H9 (cell line): ENCODE data around the gene SRP9. TPM values are rescaled to one million over a fixed set of nuclear protein-coding genes. Genes with fewer than 3 reads are reported as not detected.

Experiments
- DNase-seq: peaks from one replicate; pipeline ENCODE4 v3.0.0-alpha.2; 2017
- H2AFZ ChIP-seq: one replicate; pipeline ENCODE4 v1.6.1; 2013; ENCODE audit warnings: mild to moderate bottlenecking, low read length, control low read depth, moderate library complexity
- H2AK5ac ChIP-seq: 2 replicates; pipeline ENCODE4 v1.6.1; 2013; ENCODE audit warnings: low read length, control low read depth, mixed read lengths; ENCODE audit not compliant: insufficient read length
- H2BK120ac ChIP-seq: one replicate; pipeline ENCODE4 v1.6.1; 2013; ENCODE audit warnings: low read depth, mild to moderate bottlenecking, low read length, control low read depth, inconsistent platforms; ENCODE audit not compliant: poor library complexity, severe bottlenecking
- H2BK12ac ChIP-seq: 2 replicates; pipeline ENCODE4 v1.6.1; 2013; ENCODE audit warnings: low read length, control low read depth, mixed read lengths, low read depth; ENCODE audit not compliant: insufficient read length
- H2BK15ac ChIP-seq: 2 replicates; pipeline ENCODE4 v1.6.1; 2013; ENCODE audit warnings: low read depth, low read length, control low read depth
- H2BK20ac ChIP-seq: one replicate; pipeline ENCODE4 v1.6.1; 2013; ENCODE audit warnings: low read depth, mild to moderate bottlenecking, low read length, control low read depth, inconsistent platforms; ENCODE audit not compliant: poor library complexity, severe bottlenecking
- H2BK5ac ChIP-seq: 2 replicates; pipeline ENCODE4 v1.6.1; 2013; ENCODE audit warnings: low read length, control low read depth, mixed read lengths; ENCODE audit not compliant: insufficient read length
- H3K14ac ChIP-seq: 2 replicates; pipeline ENCODE4 v1.6.1; 2013; ENCODE audit warnings: low read length, control low read depth; ENCODE audit not compliant: insufficient read depth
- H3K18ac ChIP-seq: 2 replicates; pipeline ENCODE4 v1.6.1; 2013; ENCODE audit warnings: low read depth, mild to moderate bottlenecking, mixed read lengths, low read length, control low read depth; ENCODE audit not compliant: insufficient read length
- H3K23ac ChIP-seq: 2 replicates; pipeline ENCODE4 v1.6.1; 2013; ENCODE audit warnings: low read length, control low read depth, mixed read lengths, low read depth; ENCODE audit not compliant: insufficient read length
- H3K23me2 ChIP-seq: 2 replicates; pipeline ENCODE4 v1.6.1; 2013; ENCODE audit warnings: low read depth, mild to moderate bottlenecking, mixed read lengths, low read length, control low read depth; ENCODE audit not compliant: insufficient read length, poor library complexity, severe bottlenecking
- H3K27ac ChIP-seq: 2 replicates; pipeline ENCODE4 v1.5.1; 2013; ENCODE audit warnings: low read length, control low read depth, mixed read lengths, low read depth; ENCODE audit not compliant: insufficient read length
- H3K27me3 ChIP-seq: 2 replicates; pipeline ENCODE4 v1.6.1; 2013; ENCODE audit warnings: low read length, control low read depth, inconsistent platforms; ENCODE audit not compliant: insufficient read depth
- H3K4ac ChIP-seq: 2 replicates; pipeline ENCODE4 v1.6.1; 2013; ENCODE audit warnings: low read depth, mild to moderate bottlenecking, control low read depth, inconsistent platforms, low read length, moderate library complexity
- H3K4me1 ChIP-seq: 2 replicates; pipeline ENCODE4 v1.6.1; 2013; ENCODE audit warnings: low read length, control low read depth, inconsistent platforms; ENCODE audit not compliant: insufficient read depth
- H3K4me2 ChIP-seq: 2 replicates; pipeline ENCODE4 v1.6.1; 2013; ENCODE audit warnings: low read length, control low read depth, mixed read lengths; ENCODE audit not compliant: insufficient read length, insufficient read depth
- H3K56ac ChIP-seq: 2 replicates; pipeline ENCODE4 v1.6.1; 2013; ENCODE audit warnings: low read depth, mild to moderate bottlenecking, mixed read lengths, low read length, control low read depth; ENCODE audit not compliant: insufficient read length
- H3K79me1 ChIP-seq: 2 replicates; pipeline ENCODE4 v1.6.1; 2013; ENCODE audit warnings: low read depth, mild to moderate bottlenecking, moderate library complexity, low read length, control low read depth, inconsistent platforms; ENCODE audit not compliant: insufficient read depth, poor library complexity, severe bottlenecking
- H3K79me2 ChIP-seq: 2 replicates; pipeline ENCODE4 v1.6.1; 2013; ENCODE audit warnings: low read length, control low read depth, inconsistent platforms; ENCODE audit not compliant: insufficient read depth
- H3K9ac ChIP-seq: 2 replicates; pipeline ENCODE4 v1.6.1; 2013; ENCODE audit warnings: low read length, control low read depth, mixed read lengths; ENCODE audit not compliant: insufficient read length; ENCODE audit errors: extremely low read depth
- H3K9me3 ChIP-seq: one replicate; pipeline ENCODE4 v1.6.1; 2013; ENCODE audit warnings: low read depth, low read length, inconsistent platforms; ENCODE audit not compliant: control insufficient read depth
- H3T11ph ChIP-seq: one replicate; pipeline ENCODE4 v1.6.1; 2013; ENCODE audit warnings: mild to moderate bottlenecking, low read length, control low read depth, inconsistent platforms
- H4K20me1 ChIP-seq: one replicate; pipeline ENCODE4 v1.6.1; 2013; ENCODE audit not compliant: control insufficient read depth, insufficient read length, insufficient read depth
- H4K5ac ChIP-seq: 2 replicates; pipeline ENCODE4 v1.6.1; 2013; ENCODE audit warnings: low read depth, mild to moderate bottlenecking, mixed read lengths, low read length, control low read depth; ENCODE audit not compliant: insufficient read length
- H4K8ac ChIP-seq: replicated peaks from 2 replicates; pipeline ENCODE4 v1.6.1; 2013; ENCODE audit warnings: low read length, control low read depth, mixed read lengths, low read depth; ENCODE audit not compliant: insufficient read length
- H4K91ac ChIP-seq: 2 replicates; pipeline ENCODE4 v1.6.1; 2013; ENCODE audit warnings: low read depth, mild to moderate bottlenecking, moderate library complexity, mixed read lengths, low read length, control low read depth; ENCODE audit not compliant: insufficient read length
- H3K27ac Mint-ChIP-seq, 3 experiments: 2 replicates in 2 of 3; 3 replicates in 1 of 3; pipeline ENCODE4 v1.8.0; 2020 to 2021; ENCODE audit warnings: mixed read lengths in 3 of 3, mild to moderate bottlenecking in 1 of 3, moderate library complexity in 1 of 3
- H3K27me3 Mint-ChIP-seq: 2 replicates; pipeline ENCODE4 v1.8.0; 2021; ENCODE audit warnings: low read depth, mild to moderate bottlenecking, moderate library complexity, mixed read lengths
- H3K36me3 Mint-ChIP-seq, 3 experiments: 2 replicates in 2 of 3; 3 replicates in 1 of 3; pipeline ENCODE4 v1.8.0; 2020 to 2021; ENCODE audit warnings: low read depth in 3 of 3, mixed read lengths in 3 of 3; ENCODE audit not compliant: insufficient read depth in 1 of 3
- H3K4me1 Mint-ChIP-seq, 2 experiments: 2 replicates each; pipeline ENCODE4 v1.8.0; 2020; ENCODE audit warnings: mixed read lengths in 2 of 2
- H3K4me3 Mint-ChIP-seq, 2 experiments: 2 replicates in 1 of 2; 3 replicates in 1 of 2; pipeline ENCODE4 v1.8.0; 2020 to 2021; ENCODE audit warnings: mild to moderate bottlenecking in 2 of 2, mixed read lengths in 2 of 2, moderate library complexity in 1 of 2
- H3K9me3 Mint-ChIP-seq, 2 experiments: 2 replicates in 1 of 2; 3 replicates in 1 of 2; pipeline ENCODE4 v1.8.0; 2020; ENCODE audit warnings: mild to moderate bottlenecking in 2 of 2, mixed read lengths in 2 of 2, moderate library complexity in 1 of 2
- CTCF ChIP-seq: fragments of 200-600 bp; sonication (generic); conservative IDR thresholded peaks from 3 replicates; pipeline ENCODE4 v1.8.0; 2021; ENCODE audit warnings: antibody characterized with exemption, mild to moderate bottlenecking
- WGBS: extraction: QIAGEN DNeasy Blood & Tissue Kit; methylation state at CpG from one replicate; pipeline ENCODE4 v1.1.7; 2013; ENCODE audit warnings: missing lambda C conversion rate, low lambda C conversion rate, mixed read lengths; ENCODE audit not compliant: insufficient read length; ENCODE audit errors: extremely low coverage; 5-methylcytosine and 5-hydroxymethylcytosine counted together
- total RNA-seq: library from RNA; stranded (reverse); gene quantifications from 2 replicates; pipeline ENCODE4 v1.2.1, GENCODE V29; 2021

Gene SRP9
- total RNA-seq, 1 experiment from 2014 or later = 403 TPM

DNA sequence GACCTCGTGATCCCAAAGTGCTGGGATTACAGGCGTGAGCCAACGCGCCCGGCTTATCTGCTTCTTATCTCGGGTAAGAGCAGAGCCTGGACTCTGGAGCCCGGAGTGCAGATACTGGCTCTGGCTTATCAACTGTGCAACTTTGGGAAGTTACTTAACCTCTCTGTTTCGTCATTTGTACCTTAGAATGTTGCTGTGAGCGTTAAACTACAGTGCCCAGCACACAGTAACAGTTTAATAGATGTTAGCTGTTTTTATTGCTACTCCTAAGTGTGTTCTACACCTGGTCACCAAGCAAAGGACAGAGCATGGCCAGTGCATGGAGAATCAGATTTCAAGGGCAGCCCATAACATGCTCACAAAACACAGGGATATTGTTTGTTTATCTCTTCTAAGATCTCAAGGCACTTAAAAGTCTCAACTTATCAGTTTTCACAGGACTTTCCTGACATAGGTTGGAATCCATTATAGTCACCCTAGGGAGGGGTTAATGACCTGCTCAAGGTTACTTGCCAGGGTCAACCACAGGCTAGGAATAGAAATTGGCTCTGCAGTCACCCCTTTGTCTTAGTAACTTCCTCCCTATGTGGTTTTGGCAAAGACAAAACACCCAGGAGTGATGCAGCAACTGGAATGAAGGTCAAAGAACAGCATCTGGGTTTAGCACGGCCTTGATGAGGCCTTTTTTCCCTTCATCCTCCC, 22.5 kb upstream of the SRP9 start:
- Histone ChIP-seq H4K91ac (no peak overlapping the region), H3K23me2 (no peaks in the 10 kb centered on the region), H2AFZ (no peak overlapping the region), H2BK15ac (no peak overlapping the region), H3K4me1 (no peaks in the 10 kb centered on the region; the same call in 1 of the 2 replicates), H2BK5ac (no peak overlapping the region), H2BK120ac (no peak overlapping the region), H2BK12ac (no peak overlapping the region), H3K9ac (no peak overlapping the region), H3K9me3 (no peaks in the 10 kb centered on the region), H3K79me1 (no peaks in the 10 kb centered on the region), H3K79me2 (no peaks in the 10 kb centered on the region), H2BK20ac (no peak overlapping the region), H3K4me2 (no peak overlapping the region), H3K23ac (no peak overlapping the region), H4K20me1 (no peaks in the 10 kb centered on the region), H3K18ac (no peak overlapping the region), H3T11ph (no peak overlapping the region), H4K5ac (no peak overlapping the region), H3K27ac (no peak overlapping the region), H4K8ac (no peak overlapping the region), H3K14ac (no peak overlapping the region), H2AK5ac (no peak overlapping the region), H3K27me3 (no peaks in the 10 kb centered on the region), H3K4ac (no peak overlapping the region), H3K56ac (no peak overlapping the region)
- Mint-ChIP-seq H3K27ac (no peak overlapping the region), H3K4me3 (no peak overlapping the region), H3K9me3 (no peaks in the 10 kb centered on the region), H3K4me1 (peaks cover 20 to 21% of the 10 kb centered on the region in 2 experiments), H3K36me3 (no peaks in the 10 kb centered on the region), H3K27me3 (peaks cover 23% of the 10 kb centered on the region)
- no peak for TF ChIP-seq CTCF
- no peak for DNase-seq
- WGBS = no CpG with 5 or more reads among the region's 10 CpGs
